COLO668 (cell line): ENCODE results near the gene POP5.
"Not testable (repeated sequence)": the region's sequence is repeated elsewhere in the genome, so short reads cannot be mapped to it uniquely, and the experiment has no call there.

ENCODE experiments used
- DNase-seq: peaks from one replicate; lab custom pipeline; 2025; ENCODE audit not compliant: unreplicated experiment; lab: John Stamatoyannopoulos, UW

The POP5 gene, protein sequence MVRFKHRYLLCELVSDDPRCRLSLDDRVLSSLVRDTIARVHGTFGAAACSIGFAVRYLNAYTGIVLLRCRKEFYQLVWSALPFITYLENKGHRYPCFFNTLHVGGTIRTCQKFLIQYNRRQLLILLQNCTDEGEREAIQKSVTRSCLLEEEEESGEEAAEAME

DNA sequence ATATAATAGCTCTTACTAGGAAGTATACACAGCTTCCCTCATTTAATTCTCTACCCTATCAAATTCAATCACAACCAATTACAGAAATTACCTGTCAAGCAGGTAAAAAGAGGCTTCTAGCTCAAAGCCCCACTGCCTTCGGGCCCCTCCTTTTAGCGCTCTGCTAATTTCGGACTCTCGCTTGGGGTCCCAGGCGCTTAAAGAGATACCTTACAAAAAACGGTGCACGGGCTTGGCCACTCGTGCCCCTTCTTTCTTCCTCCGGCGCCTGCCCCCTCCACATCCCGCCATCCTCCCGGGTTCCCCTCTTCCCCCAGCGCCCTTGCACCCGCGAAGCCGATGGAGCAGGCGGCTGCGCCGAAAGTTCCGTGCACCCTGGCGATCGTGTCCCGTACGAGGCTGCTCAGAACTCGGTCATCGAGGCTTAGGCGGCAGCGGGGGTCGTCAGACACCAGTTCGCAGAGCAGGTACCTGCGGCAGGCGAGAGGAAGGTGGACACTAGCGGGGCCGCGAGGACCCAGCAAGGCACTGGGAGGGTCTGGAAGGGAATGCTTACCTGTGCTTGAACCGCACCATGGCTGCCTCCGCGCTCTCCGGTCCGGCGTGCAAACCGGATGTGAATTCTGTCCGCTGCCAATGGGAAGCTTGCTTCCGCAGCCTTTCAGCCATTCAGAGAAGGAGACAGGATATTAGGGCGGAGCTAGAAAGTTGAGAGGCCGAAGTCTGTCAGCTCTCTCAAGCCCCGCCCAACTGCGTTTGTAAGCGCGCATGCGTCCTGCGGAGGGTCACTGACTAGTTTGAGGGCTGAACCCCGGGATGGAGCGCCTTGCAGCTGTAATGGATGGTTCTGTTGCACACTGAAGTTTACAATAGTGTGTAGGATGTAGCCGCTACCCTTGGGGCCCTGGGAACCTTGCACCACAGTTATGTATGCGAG, at the start of gene POP5:
POP5 (minus strand) TSS at position 616 of the 937 bp plus-strand sequence; CDS start at position 576, 40 bp downstream.
- peak; percentile 98 for DNase-seq

DNA sequence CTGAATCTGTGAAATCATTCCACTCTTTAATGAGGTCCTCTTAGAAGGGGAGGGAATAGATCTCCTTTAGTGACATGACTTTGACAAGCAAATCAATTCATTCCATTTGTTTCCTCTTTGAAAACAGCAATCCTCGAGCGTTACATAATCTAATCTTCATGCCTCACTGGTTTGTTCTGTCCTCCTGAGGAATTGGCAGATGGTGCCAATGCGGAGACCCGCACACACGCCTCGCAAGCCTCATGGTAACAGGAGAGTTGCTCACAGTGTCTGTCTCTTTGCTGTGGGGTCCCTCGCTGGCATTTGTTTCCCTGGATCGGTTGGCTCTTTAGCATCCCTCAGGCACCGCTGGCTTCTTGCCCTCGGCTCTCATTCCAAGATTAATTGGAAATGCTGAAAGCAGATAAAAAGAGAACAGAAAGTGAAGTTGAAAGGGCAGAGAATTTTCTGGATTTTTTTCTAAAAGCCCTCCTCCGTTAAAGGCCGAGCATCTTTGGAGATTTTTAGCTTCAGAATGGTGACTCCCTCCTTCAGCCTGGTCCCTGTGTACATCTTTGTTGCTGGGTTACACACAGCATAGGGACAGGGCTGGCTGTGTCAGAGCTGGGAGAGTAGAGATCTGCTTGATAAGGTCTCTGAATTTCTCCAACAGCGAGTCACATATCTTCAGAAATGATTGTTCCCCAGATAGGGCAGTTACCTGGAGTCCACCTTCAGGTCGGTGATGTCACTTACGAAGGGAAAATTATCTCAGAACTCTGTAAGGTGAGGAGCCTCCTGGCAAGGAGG, 49.1 kb upstream of the POP5 start:
- DNase-seq: no peak

DNA sequence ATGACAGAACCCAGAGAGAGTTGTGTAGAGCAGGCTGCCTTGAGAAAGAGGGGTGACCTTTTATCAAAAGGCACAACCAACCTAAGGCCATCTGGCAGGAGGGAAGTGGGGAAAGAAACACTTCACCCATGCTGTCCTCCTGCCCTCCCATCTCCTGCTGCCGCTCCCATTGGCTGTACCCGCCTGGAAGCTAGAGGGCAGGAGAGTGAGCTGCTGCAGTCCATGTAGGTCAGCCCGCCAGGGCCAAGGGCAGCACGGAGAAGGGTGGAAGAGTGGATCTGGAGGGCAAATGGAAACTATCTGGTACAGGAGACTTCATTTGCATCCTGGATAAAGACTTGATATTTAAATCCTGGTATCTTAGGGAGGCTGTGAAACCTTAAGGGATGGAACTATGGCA, 47.7 kb upstream of the POP5 start:
- DNase-seq: peak; percentile 18

DNA sequence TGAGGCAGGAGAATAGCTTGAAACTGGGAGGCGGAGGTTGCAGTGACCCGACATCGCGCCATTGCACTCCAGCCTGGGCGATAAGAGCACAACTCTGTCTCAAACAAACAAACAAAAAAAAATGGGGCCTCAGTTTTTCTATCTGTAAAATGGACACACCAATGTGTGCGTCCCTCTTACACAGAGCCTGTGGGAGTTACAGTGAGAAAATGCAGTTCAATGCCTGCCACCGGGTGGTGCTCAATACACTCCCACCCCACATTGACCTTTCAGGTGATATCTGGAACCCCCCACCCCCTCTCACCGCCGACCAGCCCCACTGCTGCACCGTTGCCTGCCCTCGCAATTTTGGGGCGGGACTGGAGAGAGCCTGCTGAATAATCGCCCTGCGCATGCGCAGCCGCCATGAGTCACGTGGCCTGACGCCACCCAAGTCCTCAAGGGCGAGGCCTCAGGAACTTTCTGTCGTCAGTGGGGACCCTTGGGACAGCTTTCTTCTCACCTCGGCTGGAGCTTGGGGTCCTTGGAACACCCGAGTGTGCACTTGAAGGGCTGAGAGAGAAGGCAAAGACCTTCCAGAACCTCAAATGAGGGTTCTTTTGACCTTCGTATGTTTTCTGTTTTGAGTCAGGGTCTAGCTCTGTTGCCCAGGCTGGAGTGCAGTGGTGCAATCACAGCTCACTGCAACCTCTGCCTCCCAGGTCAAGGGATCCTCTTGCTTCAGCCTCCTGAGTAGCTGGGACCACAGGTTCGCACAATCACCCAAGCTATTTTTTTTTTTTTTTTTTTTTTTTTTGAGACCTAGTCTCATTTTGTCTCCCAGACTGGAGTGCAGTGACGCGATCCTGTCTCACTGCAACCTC, 44.6 kb upstream of the POP5 start:
- DNase-seq: no peak

DNA sequence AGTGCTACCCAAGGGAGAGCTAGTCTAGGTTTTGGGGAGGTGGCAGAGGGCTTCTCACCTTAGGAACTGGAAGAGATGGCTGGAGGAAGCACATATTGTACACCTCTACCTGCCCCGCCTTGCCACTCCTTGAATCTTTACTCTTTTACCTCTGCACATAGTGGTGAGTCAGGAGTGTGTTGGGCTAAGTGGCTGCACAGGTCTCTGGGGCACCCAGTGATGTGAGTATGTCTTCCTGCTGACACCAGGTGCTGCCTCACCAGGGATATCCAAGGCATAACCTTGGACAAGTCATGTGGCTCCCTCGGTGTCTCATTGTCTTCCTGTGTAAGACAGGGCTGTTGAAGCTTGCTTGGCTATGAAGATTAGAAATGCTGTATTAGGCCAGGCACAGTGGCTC, 39.4 kb upstream of the POP5 start:
- no peak for DNase-seq

DNA sequence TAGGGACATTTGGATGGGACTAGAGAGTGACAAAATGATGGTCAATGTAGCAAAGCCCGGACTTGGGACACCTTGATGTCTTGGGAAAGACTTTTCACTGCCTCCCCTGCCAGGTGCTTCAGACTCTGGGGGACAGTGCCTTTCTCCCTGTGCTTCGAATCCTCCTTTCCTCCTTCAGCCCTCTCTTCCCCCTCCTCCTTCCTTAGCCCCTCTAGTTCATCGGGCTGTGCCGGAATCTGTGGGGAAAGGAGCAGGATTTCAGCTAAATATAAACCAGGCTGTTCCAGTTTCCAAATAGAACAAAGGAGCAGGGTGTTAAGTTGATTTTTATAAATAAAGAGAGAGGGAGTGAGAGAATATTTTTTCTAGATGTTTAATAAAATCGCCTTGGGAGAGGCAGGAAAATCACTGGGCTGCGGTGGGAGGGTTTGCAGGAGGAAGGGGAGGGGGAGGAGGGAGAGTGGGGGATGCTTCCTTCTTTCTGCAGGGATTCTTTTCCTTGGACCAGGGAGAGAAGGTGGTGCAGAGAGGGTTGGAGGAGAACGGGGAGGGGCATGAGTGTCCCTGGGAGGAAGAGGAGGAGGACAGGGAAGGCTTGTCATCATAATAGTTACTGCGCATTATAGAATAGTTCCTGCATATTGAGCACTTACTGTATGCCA, 37.9 kb upstream of the POP5 start:
- DNase-seq: no peak

DNA sequence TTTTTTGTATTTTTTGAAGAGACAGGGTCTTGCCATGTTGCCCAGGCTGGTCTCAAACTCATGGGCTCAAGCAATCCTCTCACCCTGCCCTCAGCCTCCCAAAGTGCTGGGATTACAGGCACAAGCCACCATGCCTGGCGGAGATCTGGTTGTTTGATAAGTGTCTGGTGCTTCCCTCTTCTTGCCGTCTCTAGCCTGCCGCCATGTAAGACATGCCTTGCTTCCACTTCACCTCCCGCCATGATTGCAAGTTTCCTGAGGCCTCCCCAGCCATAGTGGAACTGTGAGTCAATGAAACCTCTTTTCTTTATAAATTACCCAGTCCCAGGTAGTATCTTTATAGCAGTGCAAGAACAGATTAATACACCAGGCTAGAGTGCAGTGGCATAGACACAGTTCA, 36.6 kb upstream of the POP5 start:
- DNase-seq: not testable (repeated sequence)

DNA sequence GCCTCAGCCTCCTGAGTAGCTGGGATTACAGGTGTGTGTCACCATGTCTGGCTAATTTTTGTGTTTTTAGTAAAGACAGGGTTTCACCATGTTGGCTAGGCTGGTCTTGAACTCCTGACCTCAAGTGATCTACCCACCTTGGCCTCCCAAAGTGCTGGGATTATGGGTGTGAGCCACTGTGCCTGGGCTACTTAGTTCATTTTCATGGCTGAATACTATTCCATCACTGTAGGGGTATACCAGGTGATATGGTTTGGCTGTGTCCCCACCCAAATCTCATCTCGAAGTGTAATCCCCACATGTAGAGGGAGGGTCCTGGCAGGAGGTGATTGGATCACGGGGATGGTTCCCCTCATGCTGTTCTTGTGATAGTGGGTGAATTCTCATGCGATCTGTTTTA, 36.0 kb upstream of the POP5 start:
- not testable (repeated sequence) for DNase-seq

DNA sequence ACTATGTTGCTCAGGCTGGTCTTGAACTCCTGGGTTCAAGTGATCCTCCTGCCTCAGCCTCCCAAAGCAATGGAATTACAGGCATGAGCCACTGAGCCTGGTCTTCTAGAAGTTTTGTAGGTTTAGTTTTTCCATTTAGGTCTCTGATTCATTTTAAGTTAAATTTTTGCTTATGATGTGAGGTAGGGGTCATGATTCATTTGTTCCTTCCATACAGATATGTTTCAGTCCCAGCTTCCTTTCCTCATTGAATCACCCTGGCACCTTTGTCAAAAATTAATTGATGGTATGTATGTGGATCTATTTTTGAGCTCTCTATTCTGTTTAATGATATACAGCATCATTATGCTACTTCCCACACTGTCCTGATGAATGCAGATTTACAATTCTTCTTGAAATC, 33.6 kb upstream of the POP5 start:
- no peak for DNase-seq

DNA sequence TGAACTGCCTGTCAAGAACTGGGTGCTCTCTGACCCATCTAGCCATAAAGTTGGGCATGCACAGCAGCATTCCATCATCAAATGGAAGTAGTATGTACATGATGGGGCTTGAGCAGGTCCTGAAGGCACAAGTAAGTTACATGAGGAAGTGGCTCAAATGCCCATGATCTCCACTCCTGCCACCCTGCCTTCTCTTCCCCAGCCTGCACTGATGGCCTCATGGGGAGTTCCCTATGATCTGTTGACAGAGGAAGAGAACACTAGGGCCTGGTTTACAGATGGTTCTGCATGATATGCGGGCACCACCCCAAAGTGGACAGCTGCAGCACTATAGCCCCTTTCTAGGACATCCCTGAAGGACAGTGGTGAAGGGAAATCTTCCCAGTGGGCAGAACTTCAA, 30.3 kb upstream of the POP5 start:
- DNase-seq: not testable (repeated sequence)

DNA sequence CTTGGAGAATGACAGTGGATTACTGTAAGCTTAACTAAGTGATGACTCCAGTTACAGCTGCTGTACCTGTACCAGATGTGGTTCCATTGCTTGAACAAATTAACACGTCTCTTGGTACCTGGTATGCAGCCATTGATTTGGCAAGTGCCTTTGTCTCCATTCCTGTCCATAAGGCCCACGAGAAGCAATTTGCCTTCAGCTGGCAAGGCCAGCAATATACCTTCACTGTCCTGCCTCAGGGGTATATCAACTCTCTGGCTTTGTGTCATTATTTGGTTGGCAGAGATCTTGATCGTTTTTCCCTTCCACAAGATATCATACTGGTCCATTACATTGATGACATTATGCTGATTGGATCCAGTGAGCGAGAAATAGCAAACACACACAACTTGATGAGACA, 29.4 kb upstream of the POP5 start:
- DNase-seq: no peak

DNA sequence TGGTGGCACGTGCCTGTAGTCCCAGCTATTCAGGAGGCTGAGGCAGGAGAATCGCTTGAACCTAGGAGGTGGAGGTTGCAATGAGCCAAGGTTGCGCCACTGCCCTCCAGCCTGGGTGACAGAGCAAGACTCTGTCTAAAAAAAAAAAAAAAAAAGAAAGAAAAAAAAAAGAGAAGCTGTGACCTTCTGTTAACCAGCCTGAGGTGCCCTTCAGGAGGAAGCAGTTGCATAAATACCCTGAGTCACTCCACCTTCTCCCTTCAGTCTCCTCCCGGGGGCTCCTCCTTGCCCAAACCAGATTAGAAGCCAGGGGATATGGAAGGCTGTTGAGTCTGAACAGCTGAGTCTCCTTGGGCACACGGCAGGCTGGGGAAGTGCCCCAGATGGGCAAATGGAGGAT, 21.2 kb upstream of the POP5 start:
- DNase-seq: not testable (repeated sequence)

DNA sequence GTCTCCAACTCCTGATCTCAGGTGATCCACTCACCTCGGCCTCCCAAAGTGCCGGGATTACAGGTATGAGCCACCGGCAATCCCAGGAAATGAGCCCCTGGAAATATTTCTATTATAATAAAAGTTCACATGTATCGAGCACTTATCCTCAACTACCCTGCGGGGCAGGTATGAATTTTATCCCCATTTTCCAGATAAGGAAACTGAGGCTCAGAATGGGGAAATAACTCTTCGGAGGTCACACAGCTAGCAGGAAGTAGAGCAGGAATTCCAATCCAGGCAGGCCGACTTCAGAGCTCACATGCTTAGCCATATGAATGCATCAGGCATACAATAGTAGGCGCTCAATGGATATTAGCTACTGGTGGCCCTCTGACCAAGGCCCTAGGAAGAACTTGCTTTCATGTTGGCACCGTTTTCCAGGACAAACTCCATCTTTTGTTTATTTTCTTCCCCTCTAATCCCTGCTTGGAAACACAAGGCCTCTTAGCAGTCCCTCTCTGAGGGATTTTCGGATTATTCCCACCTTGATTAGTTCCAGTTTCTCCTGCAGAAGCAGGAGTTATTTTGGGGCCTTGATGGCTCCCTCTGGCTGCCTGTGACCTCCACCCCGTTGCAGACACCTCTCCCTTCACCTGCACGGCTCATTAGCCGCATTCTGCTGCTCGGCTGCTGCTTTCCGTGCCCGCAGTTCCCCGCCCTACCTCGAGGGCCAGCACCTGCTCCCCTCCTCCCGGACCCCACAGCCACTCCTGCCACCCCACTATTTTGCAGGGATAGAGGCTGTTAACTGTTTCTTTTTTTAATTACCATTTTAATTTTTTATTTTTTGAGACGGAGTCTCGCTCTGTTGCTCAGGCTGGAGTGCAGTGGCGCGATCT, 18.7 kb upstream of the POP5 start:
- peak; percentile 14 for DNase-seq

DNA sequence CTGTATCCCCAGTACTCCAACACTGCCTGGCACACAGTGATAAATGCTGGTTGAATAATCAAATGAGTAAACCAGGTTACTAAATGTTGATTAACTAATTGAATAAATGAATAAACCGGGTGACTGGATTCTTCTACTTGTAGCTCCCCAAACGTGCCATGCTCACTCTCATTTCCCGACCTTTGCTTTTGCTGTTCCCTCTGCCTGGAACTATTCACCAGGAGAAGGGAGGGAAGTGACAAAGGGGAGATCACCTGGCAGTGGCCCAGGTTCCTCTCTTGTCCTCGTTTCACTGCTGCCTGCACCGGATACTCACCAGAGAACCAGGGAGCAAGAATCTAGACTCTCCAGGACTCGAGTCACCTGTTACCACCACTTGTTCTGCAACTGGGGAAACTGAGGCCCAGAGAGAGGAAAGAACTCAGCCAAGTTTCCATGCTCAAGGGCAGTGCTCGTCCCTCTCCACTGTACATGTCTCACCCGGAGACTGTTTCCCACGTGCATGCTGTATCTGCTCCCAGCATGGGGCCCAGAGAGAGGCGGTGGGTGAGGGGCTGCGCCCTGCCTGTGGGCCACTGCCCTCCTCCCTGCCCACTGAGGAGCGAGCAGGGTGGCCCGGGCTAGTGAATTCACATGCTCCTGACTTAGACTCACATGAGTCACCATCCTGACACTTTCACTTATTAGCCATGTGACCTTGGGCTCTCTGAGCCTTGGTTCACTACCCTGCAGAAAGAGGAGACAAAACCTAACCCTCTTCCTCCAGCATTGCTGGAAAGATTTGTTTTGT, 17.7 kb upstream of the POP5 start:
- no peak for DNase-seq

DNA sequence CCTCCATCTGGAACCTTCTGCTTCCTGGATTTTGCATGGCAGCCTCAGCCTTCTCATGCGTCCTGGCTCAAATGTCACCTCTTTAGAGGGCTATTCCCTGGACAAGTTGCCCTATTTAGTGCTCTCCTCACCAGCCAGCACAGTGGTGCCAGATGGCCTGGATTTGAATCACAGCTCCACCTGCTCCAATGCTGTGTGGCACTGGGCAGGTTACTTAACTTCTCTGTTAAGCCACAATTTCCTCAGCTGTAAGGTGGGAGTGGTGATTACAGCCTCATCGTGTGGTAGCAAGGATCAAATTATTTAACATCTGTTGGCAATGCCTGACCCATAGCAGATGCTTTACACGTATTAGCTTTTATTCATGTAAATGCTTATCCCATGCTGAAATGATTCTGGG, 16.7 kb upstream of the POP5 start:
- no peak for DNase-seq

DNA sequence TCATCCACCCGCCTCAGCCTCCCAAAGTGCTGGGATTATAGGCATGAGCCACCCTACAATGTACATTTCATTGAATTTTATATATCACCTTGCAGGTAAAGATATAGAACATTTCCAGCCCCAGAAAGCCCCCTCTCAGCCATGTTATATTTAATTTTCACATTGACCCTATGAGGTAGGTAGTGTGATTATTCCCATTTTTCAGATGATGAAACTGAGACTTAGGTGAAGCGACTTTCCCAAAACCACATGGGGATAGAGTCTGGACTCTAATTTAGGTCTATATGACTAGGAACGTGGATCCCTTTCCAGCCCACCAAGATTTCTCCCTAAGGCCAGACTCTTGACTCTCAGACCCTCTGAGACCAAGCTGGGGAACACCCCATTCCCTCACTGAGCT, 15.7 kb upstream of the POP5 start:
- no peak for DNase-seq

DNA sequence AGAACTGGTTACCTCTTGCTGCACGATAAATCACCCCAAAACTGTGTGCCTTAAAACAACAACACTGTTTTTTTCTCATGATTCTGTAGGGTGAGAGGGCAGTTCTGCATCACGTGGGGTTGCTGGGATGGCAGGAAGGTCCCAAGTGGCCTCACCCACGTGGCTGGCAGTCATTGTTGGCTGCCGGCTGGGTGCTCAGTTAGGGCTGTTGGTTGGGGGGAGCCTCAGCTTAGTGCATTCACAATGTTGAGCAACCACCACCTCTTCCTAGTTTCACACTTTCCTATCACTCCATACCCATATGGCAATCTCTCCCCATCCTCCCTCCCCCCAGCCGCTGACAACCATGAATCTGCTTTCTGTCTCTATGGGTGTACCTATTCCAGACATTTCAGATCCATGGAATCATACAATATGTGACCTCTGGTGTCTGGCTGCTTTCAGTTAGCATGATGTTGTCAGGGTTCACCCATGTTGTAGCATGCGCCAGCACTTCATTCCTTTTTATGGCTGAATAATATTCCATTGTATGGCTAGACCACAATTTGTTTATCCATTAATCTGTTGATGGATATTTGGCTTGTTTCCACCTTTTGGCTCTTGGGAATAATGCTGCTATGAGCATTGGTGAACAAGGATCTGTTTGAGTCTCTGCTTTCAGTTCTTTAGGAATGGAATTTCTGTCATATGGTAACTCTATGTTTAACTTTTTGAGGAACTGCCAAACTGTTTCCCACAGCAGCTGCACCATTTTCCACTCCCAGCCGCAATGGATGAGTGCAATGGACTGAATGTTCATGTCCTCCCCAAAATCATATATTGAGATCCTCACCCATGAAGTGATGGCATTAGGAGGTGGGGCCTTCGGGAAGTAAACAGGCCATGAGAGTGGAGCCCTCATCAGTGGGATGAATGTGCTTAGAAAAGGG, 11.2 kb upstream of the POP5 start:
- DNase-seq: no peak
